H9 (cell line): Measurements from ENCODE around the gene PTOV1. TPM values are rescaled to one million over a fixed set of nuclear protein-coding genes. Genes with fewer than 3 reads are reported as not detected.

Experiments used
- DNase-seq: peaks from one replicate; pipeline ENCODE4 v3.0.0-alpha.2; 2017
- H2AFZ ChIP-seq: one replicate; pipeline ENCODE4 v1.6.1; 2013; ENCODE audit warnings: mild to moderate bottlenecking, low read length, control low read depth, moderate library complexity
- H2AK5ac ChIP-seq: 2 replicates; pipeline ENCODE4 v1.6.1; 2013; ENCODE audit warnings: low read length, control low read depth, mixed read lengths; ENCODE audit not compliant: insufficient read length
- H2BK120ac ChIP-seq: one replicate; pipeline ENCODE4 v1.6.1; 2013; ENCODE audit warnings: low read depth, mild to moderate bottlenecking, low read length, control low read depth, inconsistent platforms; ENCODE audit not compliant: poor library complexity, severe bottlenecking
- H2BK12ac ChIP-seq: 2 replicates; pipeline ENCODE4 v1.6.1; 2013; ENCODE audit warnings: low read length, control low read depth, mixed read lengths, low read depth; ENCODE audit not compliant: insufficient read length
- H2BK15ac ChIP-seq: 2 replicates; pipeline ENCODE4 v1.6.1; 2013; ENCODE audit warnings: low read depth, low read length, control low read depth
- H2BK20ac ChIP-seq: one replicate; pipeline ENCODE4 v1.6.1; 2013; ENCODE audit warnings: low read depth, mild to moderate bottlenecking, low read length, control low read depth, inconsistent platforms; ENCODE audit not compliant: poor library complexity, severe bottlenecking
- H2BK5ac ChIP-seq: 2 replicates; pipeline ENCODE4 v1.6.1; 2013; ENCODE audit warnings: low read length, control low read depth, mixed read lengths; ENCODE audit not compliant: insufficient read length
- H3K14ac ChIP-seq: 2 replicates; pipeline ENCODE4 v1.6.1; 2013; ENCODE audit warnings: low read length, control low read depth; ENCODE audit not compliant: insufficient read depth
- H3K18ac ChIP-seq: 2 replicates; pipeline ENCODE4 v1.6.1; 2013; ENCODE audit warnings: low read depth, mild to moderate bottlenecking, mixed read lengths, low read length, control low read depth; ENCODE audit not compliant: insufficient read length
- H3K23ac ChIP-seq: 2 replicates; pipeline ENCODE4 v1.6.1; 2013; ENCODE audit warnings: low read length, control low read depth, mixed read lengths, low read depth; ENCODE audit not compliant: insufficient read length
- H3K23me2 ChIP-seq: 2 replicates; pipeline ENCODE4 v1.6.1; 2013; ENCODE audit warnings: low read depth, mild to moderate bottlenecking, mixed read lengths, low read length, control low read depth; ENCODE audit not compliant: insufficient read length, poor library complexity, severe bottlenecking
- H3K27ac ChIP-seq: 2 replicates; pipeline ENCODE4 v1.5.1; 2013; ENCODE audit warnings: low read length, control low read depth, mixed read lengths, low read depth; ENCODE audit not compliant: insufficient read length
- H3K27me3 ChIP-seq: 2 replicates; pipeline ENCODE4 v1.6.1; 2013; ENCODE audit warnings: low read length, control low read depth, inconsistent platforms; ENCODE audit not compliant: insufficient read depth
- H3K4ac ChIP-seq: 2 replicates; pipeline ENCODE4 v1.6.1; 2013; ENCODE audit warnings: low read depth, mild to moderate bottlenecking, control low read depth, inconsistent platforms, low read length, moderate library complexity
- H3K4me1 ChIP-seq: 2 replicates; pipeline ENCODE4 v1.6.1; 2013; ENCODE audit warnings: low read length, control low read depth, inconsistent platforms; ENCODE audit not compliant: insufficient read depth
- H3K4me2 ChIP-seq: 2 replicates; pipeline ENCODE4 v1.6.1; 2013; ENCODE audit warnings: low read length, control low read depth, mixed read lengths; ENCODE audit not compliant: insufficient read length, insufficient read depth
- H3K56ac ChIP-seq: 2 replicates; pipeline ENCODE4 v1.6.1; 2013; ENCODE audit warnings: low read depth, mild to moderate bottlenecking, mixed read lengths, low read length, control low read depth; ENCODE audit not compliant: insufficient read length
- H3K79me1 ChIP-seq: 2 replicates; pipeline ENCODE4 v1.6.1; 2013; ENCODE audit warnings: low read depth, mild to moderate bottlenecking, moderate library complexity, low read length, control low read depth, inconsistent platforms; ENCODE audit not compliant: insufficient read depth, poor library complexity, severe bottlenecking
- H3K79me2 ChIP-seq: 2 replicates; pipeline ENCODE4 v1.6.1; 2013; ENCODE audit warnings: low read length, control low read depth, inconsistent platforms; ENCODE audit not compliant: insufficient read depth
- H3K9ac ChIP-seq: 2 replicates; pipeline ENCODE4 v1.6.1; 2013; ENCODE audit warnings: low read length, control low read depth, mixed read lengths; ENCODE audit not compliant: insufficient read length; ENCODE audit errors: extremely low read depth
- H3K9me3 ChIP-seq: one replicate; pipeline ENCODE4 v1.6.1; 2013; ENCODE audit warnings: low read depth, low read length, inconsistent platforms; ENCODE audit not compliant: control insufficient read depth
- H3T11ph ChIP-seq: one replicate; pipeline ENCODE4 v1.6.1; 2013; ENCODE audit warnings: mild to moderate bottlenecking, low read length, control low read depth, inconsistent platforms
- H4K20me1 ChIP-seq: one replicate; pipeline ENCODE4 v1.6.1; 2013; ENCODE audit not compliant: control insufficient read depth, insufficient read length, insufficient read depth
- H4K5ac ChIP-seq: 2 replicates; pipeline ENCODE4 v1.6.1; 2013; ENCODE audit warnings: low read depth, mild to moderate bottlenecking, mixed read lengths, low read length, control low read depth; ENCODE audit not compliant: insufficient read length
- H4K8ac ChIP-seq: replicated peaks from 2 replicates; pipeline ENCODE4 v1.6.1; 2013; ENCODE audit warnings: low read length, control low read depth, mixed read lengths, low read depth; ENCODE audit not compliant: insufficient read length
- H4K91ac ChIP-seq: 2 replicates; pipeline ENCODE4 v1.6.1; 2013; ENCODE audit warnings: low read depth, mild to moderate bottlenecking, moderate library complexity, mixed read lengths, low read length, control low read depth; ENCODE audit not compliant: insufficient read length
- H3K27ac Mint-ChIP-seq, 3 experiments: 2 replicates in 2 of 3; 3 replicates in 1 of 3; pipeline ENCODE4 v1.8.0; 2020 to 2021; ENCODE audit warnings: mixed read lengths in 3 of 3, mild to moderate bottlenecking in 1 of 3, moderate library complexity in 1 of 3
- H3K27me3 Mint-ChIP-seq: 2 replicates; pipeline ENCODE4 v1.8.0; 2021; ENCODE audit warnings: low read depth, mild to moderate bottlenecking, moderate library complexity, mixed read lengths
- H3K36me3 Mint-ChIP-seq, 3 experiments: 2 replicates in 2 of 3; 3 replicates in 1 of 3; pipeline ENCODE4 v1.8.0; 2020 to 2021; ENCODE audit warnings: low read depth in 3 of 3, mixed read lengths in 3 of 3; ENCODE audit not compliant: insufficient read depth in 1 of 3
- H3K4me1 Mint-ChIP-seq, 2 experiments: 2 replicates each; pipeline ENCODE4 v1.8.0; 2020; ENCODE audit warnings: mixed read lengths in 2 of 2
- H3K4me3 Mint-ChIP-seq, 2 experiments: 2 replicates in 1 of 2; 3 replicates in 1 of 2; pipeline ENCODE4 v1.8.0; 2020 to 2021; ENCODE audit warnings: mild to moderate bottlenecking in 2 of 2, mixed read lengths in 2 of 2, moderate library complexity in 1 of 2
- H3K9me3 Mint-ChIP-seq, 2 experiments: 2 replicates in 1 of 2; 3 replicates in 1 of 2; pipeline ENCODE4 v1.8.0; 2020; ENCODE audit warnings: mild to moderate bottlenecking in 2 of 2, mixed read lengths in 2 of 2, moderate library complexity in 1 of 2
- CTCF ChIP-seq: fragments of 200-600 bp; sonication (generic); conservative IDR thresholded peaks from 3 replicates; pipeline ENCODE4 v1.8.0; 2021; ENCODE audit warnings: antibody characterized with exemption, mild to moderate bottlenecking
- WGBS: extraction: QIAGEN DNeasy Blood & Tissue Kit; methylation state at CpG from one replicate; pipeline ENCODE4 v1.1.7; 2013; ENCODE audit warnings: missing lambda C conversion rate, low lambda C conversion rate, mixed read lengths; ENCODE audit not compliant: insufficient read length; ENCODE audit errors: extremely low coverage; 5-methylcytosine and 5-hydroxymethylcytosine counted together
- total RNA-seq: library from RNA; stranded (reverse); gene quantifications from 2 replicates; pipeline ENCODE4 v1.2.1, GENCODE V29; 2021

PTOV1 gene
- total RNA-seq, 1 experiment from 2014 or later = 309 TPM

DNA sequence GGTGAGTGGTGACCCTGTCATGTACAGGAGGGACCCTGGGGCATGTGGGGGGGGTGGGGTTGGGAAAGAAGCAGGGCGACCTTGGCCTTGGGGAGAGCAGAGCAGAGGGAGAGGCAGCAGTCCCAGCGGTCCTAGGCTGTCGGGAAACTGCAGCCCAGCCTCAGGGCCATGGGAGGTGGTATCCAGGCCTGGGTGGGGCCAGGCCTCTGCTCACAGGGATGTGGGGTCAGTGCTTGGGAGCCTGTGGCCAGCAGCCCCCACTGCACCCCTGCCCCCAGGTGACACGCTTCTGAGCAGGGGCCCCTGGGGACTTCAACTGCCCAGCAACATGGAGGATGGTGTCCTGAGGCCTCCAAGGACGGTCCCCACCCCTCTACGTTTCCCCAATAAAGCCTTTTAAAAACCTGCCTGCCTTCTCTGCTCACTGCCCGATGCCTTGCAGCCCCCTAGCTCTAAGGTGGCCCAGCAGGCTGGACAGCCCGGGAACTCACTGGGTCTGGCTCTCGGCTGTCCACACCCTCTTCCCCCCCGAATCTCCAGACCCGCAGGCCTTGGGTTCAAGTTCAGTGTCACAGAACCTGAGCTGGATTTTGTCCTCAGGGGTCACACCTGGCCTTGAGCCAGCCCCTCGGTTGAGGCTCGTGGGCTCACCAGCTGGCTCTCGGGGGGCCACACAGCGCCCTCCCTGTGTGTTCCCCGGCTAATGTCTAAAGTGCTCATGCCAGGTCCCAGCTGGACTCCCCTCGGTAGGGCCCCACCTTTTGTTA, 9.6 kb downstream of the PTOV1 start:
- DNase-seq = no peak
- no peak overlapping the region for H2AFZ ChIP-seq
- H3K4ac ChIP-seq = no peak overlapping the region
- Mint-ChIP-seq H3K36me3 (peaks cover 32 to 88% (median 71%) of the 10 kb centered on the region in 3 experiments), H3K9me3 (peaks cover 0 to 4% of the 10 kb centered on the region in 2 experiments; a peak in 1 of 5 replicates), H3K4me3 (no peak overlapping the region), H3K27ac (peak overlapping the region in 2 of 3 experiments; percentile 72 to 87; a peak in 6 of 7 replicates), H3K27me3 (peaks cover 3% of the 10 kb centered on the region), H3K4me1 (peaks cover 11 to 28% of the 10 kb centered on the region in 2 experiments)
- no peak overlapping the region for H2BK12ac ChIP-seq
- no peak overlapping the region for H2AK5ac ChIP-seq
- no peak overlapping the region for H2BK120ac ChIP-seq
- no peaks in the 10 kb centered on the region for H3K4me1 ChIP-seq
- no peak for TF ChIP-seq CTCF
- peaks cover 3% of the 10 kb centered on the region for H4K20me1 ChIP-seq
- H3K14ac ChIP-seq = no peak overlapping the region; the same call in 1 of the 2 replicates
- peaks cover 5% of the 10 kb centered on the region for H3K79me1 ChIP-seq
- no peaks in the 10 kb centered on the region for H3K27me3 ChIP-seq
- no peak overlapping the region for H3K9ac ChIP-seq
- no peak overlapping the region for H4K8ac ChIP-seq
- H3K4me2 ChIP-seq = no peak overlapping the region
- no peak overlapping the region for H3T11ph ChIP-seq
- H3K27ac ChIP-seq = no peak overlapping the region
- H2BK20ac ChIP-seq = no peak overlapping the region
- H3K18ac ChIP-seq = no peak overlapping the region
- H3K23me2 ChIP-seq = no peaks in the 10 kb centered on the region
- H2BK15ac ChIP-seq = no peak overlapping the region
- no peaks in the 10 kb centered on the region for H3K9me3 ChIP-seq
- no peak overlapping the region for H2BK5ac ChIP-seq
- no peak overlapping the region for H4K91ac ChIP-seq
- no peak overlapping the region for H3K56ac ChIP-seq
- no peak overlapping the region for H4K5ac ChIP-seq
- no peaks in the 10 kb centered on the region for H3K79me2 ChIP-seq
- no CpG with 5 or more reads among the region's 17 CpGs for WGBS
- no peak overlapping the region for H3K23ac ChIP-seq
